Measurements from ENCODE around the gene BNC2.
"Not testable (repeated sequence)": the region's sequence is repeated elsewhere in the genome, so short reads cannot be mapped to it uniquely, and the experiment has no call there.

Gene BNC2

DNA sequence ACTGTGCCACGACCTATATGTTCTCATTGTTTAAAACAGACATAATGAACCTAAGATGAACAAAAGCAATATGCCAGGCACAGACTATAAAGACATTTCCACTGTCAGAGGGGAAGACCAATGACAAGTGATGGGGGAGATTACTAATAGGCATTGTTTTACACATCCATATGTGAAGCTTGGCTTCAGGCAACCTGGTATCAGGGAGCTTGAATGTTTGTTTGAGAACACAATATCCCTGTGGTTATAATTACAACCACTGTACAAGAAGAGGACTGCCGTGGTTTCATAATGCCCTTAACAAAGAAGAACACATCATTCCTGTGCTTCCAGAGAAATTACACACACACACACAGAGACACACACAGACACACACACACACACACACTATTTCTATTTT, 385.7 kb downstream of the BNC2 start:
- Histone ChIP-seq H3K4me3 (ENCODE audit: low read depth, low read length, poor library complexity, severe bottlenecking) (no peak overlapping the region), H3K9ac (ENCODE audit: low read length) (no peak overlapping the region), H3K79me2 (ENCODE audit: insufficient read depth, low read length) (no peaks in the 10 kb centered on the region), H4K20me1 (ENCODE audit: insufficient read depth, low read length) (no peaks in the 10 kb centered on the region; the same call in 1 of the 2 replicates), H3K4me1 (ENCODE audit: insufficient read depth, low read length, severe bottlenecking) (no peaks in the 10 kb centered on the region), H3K4me2 (ENCODE audit: low read length) (no peak overlapping the region), H3K27ac (ENCODE audit: low read depth, low read length, poor library complexity, severe bottlenecking) (no peak overlapping the region), H2AFZ (ENCODE audit: low read length) (no peak overlapping the region), H3K27me3 (ENCODE audit: insufficient read depth, low read length) (no peaks in the 10 kb centered on the region), H3F3A (ENCODE audit: insufficient read depth, low read length) (no peaks in the 10 kb centered on the region), H3K36me3 (ENCODE audit: insufficient read depth, low read length) (no peaks in the 10 kb centered on the region), H3K9me2 (ENCODE audit: low read depth, low read length) (no peaks in the 10 kb centered on the region), H3K9me3 (ENCODE audit: low read length) (no peaks in the 10 kb centered on the region)
- no peak for TF ChIP-seq EZH2 (IDR thresholded peaks at IDR 0.05; ENCODE audit: borderline replicate concordance, low read length)
- TF ChIP-seq, protein P1, sequence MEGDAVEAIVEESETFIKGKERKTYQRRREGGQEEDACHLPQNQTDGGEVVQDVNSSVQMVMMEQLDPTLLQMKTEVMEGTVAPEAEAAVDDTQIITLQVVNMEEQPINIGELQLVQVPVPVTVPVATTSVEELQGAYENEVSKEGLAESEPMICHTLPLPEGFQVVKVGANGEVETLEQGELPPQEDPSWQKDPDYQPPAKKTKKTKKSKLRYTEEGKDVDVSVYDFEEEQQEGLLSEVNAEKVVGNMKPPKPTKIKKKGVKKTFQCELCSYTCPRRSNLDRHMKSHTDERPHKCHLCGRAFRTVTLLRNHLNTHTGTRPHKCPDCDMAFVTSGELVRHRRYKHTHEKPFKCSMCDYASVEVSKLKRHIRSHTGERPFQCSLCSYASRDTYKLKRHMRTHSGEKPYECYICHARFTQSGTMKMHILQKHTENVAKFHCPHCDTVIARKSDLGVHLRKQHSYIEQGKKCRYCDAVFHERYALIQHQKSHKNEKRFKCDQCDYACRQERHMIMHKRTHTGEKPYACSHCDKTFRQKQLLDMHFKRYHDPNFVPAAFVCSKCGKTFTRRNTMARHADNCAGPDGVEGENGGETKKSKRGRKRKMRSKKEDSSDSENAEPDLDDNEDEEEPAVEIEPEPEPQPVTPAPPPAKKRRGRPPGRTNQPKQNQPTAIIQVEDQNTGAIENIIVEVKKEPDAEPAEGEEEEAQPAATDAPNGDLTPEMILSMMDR (IDR thresholded peaks at IDR 0.05; ENCODE audit: low read length) = no peak

DNA sequence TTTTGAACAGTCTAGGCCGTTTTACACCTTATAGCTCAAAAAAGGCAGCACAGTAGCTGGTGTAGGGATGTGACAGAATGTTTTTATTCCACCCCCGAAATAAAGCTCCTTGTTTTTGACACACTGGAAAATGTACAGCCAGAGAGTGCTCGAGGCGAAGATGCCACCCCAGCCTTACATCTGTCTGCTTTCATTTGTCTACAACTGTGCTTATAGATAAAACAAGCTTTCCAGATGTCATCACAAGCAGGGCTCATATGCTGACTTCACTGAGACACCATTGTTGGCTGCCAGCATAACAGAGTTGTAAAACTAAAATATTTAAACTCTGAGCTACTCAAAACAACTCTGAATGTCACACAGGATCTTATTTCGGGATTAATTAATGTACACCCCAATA, 386.3 kb downstream of the BNC2 start:
- H3K9me3 ChIP-seq (ENCODE audit: low read length) = no peaks in the 10 kb centered on the region
- no peak overlapping the region for H3K27ac ChIP-seq (ENCODE audit: low read depth, low read length, poor library complexity, severe bottlenecking)
- no peaks in the 10 kb centered on the region for H3K79me2 ChIP-seq (ENCODE audit: insufficient read depth, low read length)
- no peaks in the 10 kb centered on the region for H3K4me1 ChIP-seq (ENCODE audit: insufficient read depth, low read length, severe bottlenecking)
- no peaks in the 10 kb centered on the region for H3K27me3 ChIP-seq (ENCODE audit: insufficient read depth, low read length)
- H3K4me3 ChIP-seq (ENCODE audit: low read depth, low read length, poor library complexity, severe bottlenecking) = no peak overlapping the region
- H3K4me2 ChIP-seq (ENCODE audit: low read length) = no peak overlapping the region
- no peaks in the 10 kb centered on the region for H3F3A ChIP-seq (ENCODE audit: insufficient read depth, low read length)
- H3K9ac ChIP-seq (ENCODE audit: low read length) = no peak overlapping the region
- TF ChIP-seq EZH2 (IDR thresholded peaks at IDR 0.05; ENCODE audit: borderline replicate concordance, low read length) = no peak
- TF ChIP-seq, protein P1 (IDR thresholded peaks at IDR 0.05; ENCODE audit: low read length) = no peak
- H4K20me1 ChIP-seq (ENCODE audit: insufficient read depth, low read length) = no peaks in the 10 kb centered on the region; the same call in 1 of the 2 replicates
- H3K36me3 ChIP-seq (ENCODE audit: insufficient read depth, low read length) = no peaks in the 10 kb centered on the region
- no peak overlapping the region for H2AFZ ChIP-seq (ENCODE audit: low read length)
- no peaks in the 10 kb centered on the region for H3K9me2 ChIP-seq (ENCODE audit: low read depth, low read length)

DNA sequence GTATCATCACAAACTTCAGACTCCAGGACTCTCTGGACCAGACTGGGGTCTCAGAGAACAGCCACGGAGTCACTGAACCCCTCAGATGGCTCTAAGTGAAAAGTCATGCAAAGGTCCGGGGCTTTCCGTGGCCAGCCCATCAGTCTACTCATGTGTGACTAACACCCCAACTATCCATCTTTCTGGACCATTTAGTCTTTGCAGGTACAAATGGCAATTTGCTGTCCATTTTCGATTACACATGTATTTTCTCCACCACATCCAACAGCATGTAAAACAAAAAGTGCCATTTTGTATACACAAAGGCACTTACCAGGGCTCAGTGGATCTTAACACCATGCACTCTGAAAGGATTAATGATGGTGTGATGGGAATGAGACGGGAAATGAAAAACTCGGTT, 387.7 kb downstream of the BNC2 start:
- no peaks in the 10 kb centered on the region for H3K79me2 ChIP-seq (ENCODE audit: insufficient read depth, low read length)
- H3K36me3 ChIP-seq (ENCODE audit: insufficient read depth, low read length) = no peaks in the 10 kb centered on the region
- H3K4me1 ChIP-seq (ENCODE audit: insufficient read depth, low read length, severe bottlenecking) = no peaks in the 10 kb centered on the region
- no peak overlapping the region for H2AFZ ChIP-seq (ENCODE audit: low read length)
- H4K20me1 ChIP-seq (ENCODE audit: insufficient read depth, low read length) = no peaks in the 10 kb centered on the region
- no peak overlapping the region for H3K4me2 ChIP-seq (ENCODE audit: low read length)
- no peak for TF ChIP-seq EZH2 (IDR thresholded peaks at IDR 0.05; ENCODE audit: borderline replicate concordance, low read length)
- TF ChIP-seq, protein P1 (IDR thresholded peaks at IDR 0.05; ENCODE audit: low read length) = no peak
- no peaks in the 10 kb centered on the region for H3K9me2 ChIP-seq (ENCODE audit: low read depth, low read length)
- no peak overlapping the region for H3K4me3 ChIP-seq (ENCODE audit: low read depth, low read length, poor library complexity, severe bottlenecking)
- H3K27ac ChIP-seq (ENCODE audit: low read depth, low read length, poor library complexity, severe bottlenecking) = no peak overlapping the region
- H3F3A ChIP-seq (ENCODE audit: insufficient read depth, low read length) = no peaks in the 10 kb centered on the region
- H3K27me3 ChIP-seq (ENCODE audit: insufficient read depth, low read length) = no peaks in the 10 kb centered on the region
- H3K9ac ChIP-seq (ENCODE audit: low read length) = no peak overlapping the region
- no peaks in the 10 kb centered on the region for H3K9me3 ChIP-seq (ENCODE audit: low read length)

DNA sequence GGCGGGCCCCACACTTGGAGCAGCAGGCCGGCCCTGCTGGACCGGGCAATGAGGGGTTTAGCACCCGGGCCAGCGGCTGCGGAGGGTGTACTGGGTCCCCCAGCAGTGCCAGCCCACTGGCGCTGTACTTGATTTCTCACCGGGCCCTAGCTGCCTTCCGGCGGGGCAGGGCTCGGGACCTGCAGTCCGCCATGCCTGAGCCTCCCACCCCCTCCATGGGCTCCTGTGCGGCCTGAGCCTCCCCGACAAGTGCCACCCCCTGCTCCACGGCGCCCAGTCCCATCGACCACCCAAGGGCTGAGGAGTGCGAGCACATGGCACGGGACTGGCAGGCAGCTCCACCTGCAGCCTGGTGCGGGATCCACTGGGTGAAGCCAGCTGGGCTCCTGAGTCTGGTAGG, 389.9 kb downstream of the BNC2 start:
- H3K4me3 ChIP-seq (ENCODE audit: low read depth, low read length, poor library complexity, severe bottlenecking); H3K9ac ChIP-seq (ENCODE audit: low read length); H3K79me2 ChIP-seq (ENCODE audit: insufficient read depth, low read length); H3F3A ChIP-seq (ENCODE audit: insufficient read depth, low read length); H3K27ac ChIP-seq (ENCODE audit: low read depth, low read length, poor library complexity, severe bottlenecking); H2AFZ ChIP-seq (ENCODE audit: low read length); H3K4me2 ChIP-seq (ENCODE audit: low read length); H3K9me3 ChIP-seq (ENCODE audit: low read length); H3K9me2 ChIP-seq (ENCODE audit: low read depth, low read length); H4K20me1 ChIP-seq (ENCODE audit: insufficient read depth, low read length); H3K36me3 ChIP-seq (ENCODE audit: insufficient read depth, low read length); H3K27me3 ChIP-seq (ENCODE audit: insufficient read depth, low read length); H3K4me1 ChIP-seq (ENCODE audit: insufficient read depth, low read length, severe bottlenecking): not testable (repeated sequence)
